Fibroblast of villous mesenchyme (primary cell): ENCODE data around the gene HOPX. TPM values are rescaled to one million over a fixed set of nuclear protein-coding genes. Genes with fewer than 3 reads are reported as not detected.

Experiments used
- DNase-seq: peaks from one replicate; pipeline ENCODE4 v3.0.0-alpha.2; 2010; ENCODE audit warnings: low read depth
- H3K4me3 ChIP-seq: 2 replicates; pipeline ENCODE4 v1.5.1; 2011; ENCODE audit warnings: low read depth, mild to moderate bottlenecking, low read length
- CTCF ChIP-seq: IDR thresholded peaks from 2 replicates; pipeline ENCODE4 v1.5.1; 2012; ENCODE audit warnings: low read depth, mild to moderate bottlenecking, low read length; ENCODE audit not compliant: insufficient read depth
- total RNA-seq: library from RNA; depleted of rRNA; stranded (reverse); fragments of >200 nt; gene quantifications from 2 replicates; pipeline ENCODE4 v1.2.3, GENCODE V29; 2012

The HOPX gene
- total RNA-seq, 1 donor: under 0.01 TPM

- H3K4me3 ChIP-seq: no peak overlapping the region
- no peak for DNase-seq
- no peak for TF ChIP-seq CTCF
These were observed 30.1 kb downstream of the HOPX start for GRCh38 chr4:56651056-56651350.

DNA sequence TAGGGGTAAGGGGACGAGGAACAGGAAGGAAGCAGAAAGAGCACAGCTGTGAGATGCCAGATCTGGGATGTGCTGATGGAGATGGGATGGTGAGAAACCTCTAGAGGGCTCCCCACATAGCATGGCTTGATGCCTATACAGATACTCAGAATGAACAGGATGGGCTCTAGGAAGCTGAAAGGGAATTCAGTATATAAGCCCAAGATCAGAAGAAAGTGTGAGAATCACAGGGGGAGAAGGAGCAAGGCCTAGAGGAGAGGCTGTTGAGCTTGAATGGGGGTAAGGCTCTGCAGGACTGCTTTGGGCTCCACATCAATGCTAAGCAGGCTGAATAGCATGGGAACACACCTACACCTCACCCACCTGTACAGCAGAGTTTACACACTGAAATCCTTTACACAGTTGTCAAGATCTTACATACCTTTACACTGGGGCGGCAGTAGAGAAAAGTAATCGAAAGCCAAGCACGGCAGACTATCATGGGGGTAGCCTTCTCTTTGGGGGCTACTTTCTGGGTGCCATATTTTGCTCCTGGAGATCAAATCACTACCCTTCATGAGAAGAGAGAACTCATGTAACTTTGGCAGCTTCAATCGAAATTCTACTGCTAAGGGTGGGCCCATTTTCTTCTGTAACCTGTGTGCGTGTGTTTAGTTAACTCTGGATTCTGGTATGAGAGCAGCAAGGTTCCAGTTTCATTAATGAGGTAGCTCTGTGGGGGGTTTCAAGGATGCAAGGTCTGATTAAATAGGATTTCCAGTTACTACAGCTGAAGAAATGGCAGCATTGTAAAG lies 30.6 kb downstream of the HOPX start:
- peak; percentile 23 for TF ChIP-seq CTCF
- no peak overlapping the region for H3K4me3 ChIP-seq
- no peak for DNase-seq

DNA sequence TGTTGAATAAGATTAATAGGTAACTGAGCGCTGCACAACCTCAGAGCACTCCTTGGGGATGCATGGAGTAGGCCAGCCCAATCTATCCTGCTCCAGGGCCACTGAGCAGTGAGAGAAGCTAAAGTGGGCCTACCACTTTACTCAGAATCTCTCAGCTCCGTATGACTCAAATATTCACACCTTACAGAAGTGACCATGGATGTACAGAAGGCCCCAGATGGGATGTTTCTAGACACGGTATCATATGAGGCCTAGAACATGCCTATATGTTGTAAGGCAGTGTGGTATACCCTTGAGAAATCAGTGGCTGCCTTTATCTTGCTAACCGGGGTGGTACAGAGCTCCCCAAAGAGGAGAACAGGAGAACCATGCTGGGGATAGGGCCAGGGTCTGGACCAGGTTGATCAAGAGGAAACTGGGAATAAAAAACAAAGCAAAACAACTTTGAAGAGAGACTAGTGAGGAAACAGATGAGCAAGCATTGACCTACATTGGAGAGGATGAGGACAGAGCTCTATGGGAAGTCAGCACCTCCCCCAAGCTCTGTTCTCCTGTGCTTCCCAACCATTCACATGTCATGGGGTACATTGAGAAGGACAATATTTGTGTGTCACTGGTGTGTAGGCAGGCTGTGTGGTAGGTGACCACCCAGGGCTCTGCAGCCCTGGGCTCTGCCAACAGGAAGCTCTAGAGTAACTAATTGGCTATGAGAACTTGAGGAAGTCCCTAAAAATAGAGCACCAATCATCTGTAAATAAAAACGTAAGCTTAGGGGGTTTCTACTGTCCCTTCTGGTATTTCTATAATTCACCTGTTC lies 31.4 kb downstream of the HOPX start:
- no peak for TF ChIP-seq CTCF
- no peak for DNase-seq
- H3K4me3 ChIP-seq: no peak overlapping the region

GRCh38 chr4:56648824-56649151 lies 32.3 kb downstream of the HOPX start:
- no peak overlapping the region for H3K4me3 ChIP-seq
- no peak for TF ChIP-seq CTCF
- no peak for DNase-seq

DNA sequence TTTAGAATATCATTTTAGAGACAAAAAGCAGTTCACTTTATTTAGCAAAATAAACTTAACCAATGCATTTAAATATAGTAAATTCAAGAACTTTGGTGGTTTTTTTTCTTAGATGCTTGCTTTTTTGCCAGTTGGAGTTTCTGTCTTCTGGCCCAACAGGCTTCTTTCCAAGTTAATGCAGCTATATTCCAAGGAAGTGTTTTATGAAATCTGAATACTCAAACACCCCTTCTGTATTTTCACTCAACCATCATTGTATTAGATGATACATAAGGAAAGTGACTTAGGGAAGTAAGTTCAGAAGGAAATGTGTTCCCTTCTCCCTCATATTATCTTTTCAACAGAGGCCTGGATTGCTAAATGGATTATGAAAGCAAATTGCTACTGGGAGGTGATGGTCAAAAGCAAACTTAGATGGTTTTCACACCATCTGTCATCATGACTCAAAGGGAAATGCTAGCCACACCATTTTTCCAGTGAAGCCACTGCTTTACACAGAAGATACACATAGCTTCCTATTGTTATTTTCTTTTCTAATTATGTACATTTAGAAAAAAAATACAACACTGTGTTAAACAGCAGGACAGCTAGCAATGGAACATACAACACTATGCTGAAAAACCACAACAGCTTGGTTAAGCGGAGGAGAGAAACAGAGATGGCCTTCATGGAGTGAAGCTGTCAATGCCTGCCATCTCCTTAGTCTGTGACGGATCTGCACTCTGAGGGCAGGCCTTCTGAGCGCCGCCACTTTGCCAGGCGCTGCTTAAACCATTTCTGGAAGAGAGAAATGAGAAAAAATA lies 32.9 kb downstream of the HOPX start:
- no peak for DNase-seq
- TF ChIP-seq CTCF: no peak
- no peak overlapping the region for H3K4me3 ChIP-seq

GRCh38 chr4:56646341-56646740 lies 34.8 kb downstream of the HOPX start:
- no peak for DNase-seq
- H3K4me3 ChIP-seq: no peak overlapping the region
- TF ChIP-seq CTCF: no peak
